GM21367 (cell line): ENCODE results near the gene GIT2.
"Not testable (repeated sequence)": the region's sequence is repeated elsewhere in the genome, so short reads cannot be mapped to it uniquely, and the experiment has no call there.

Source experiments
- ATAC-seq: cut with Tn5 transposase; IDR thresholded peaks from one replicate; pipeline ENCODE4 v1.9.1; 2021; ENCODE audit not compliant: unreplicated experiment

GIT2 gene

DNA sequence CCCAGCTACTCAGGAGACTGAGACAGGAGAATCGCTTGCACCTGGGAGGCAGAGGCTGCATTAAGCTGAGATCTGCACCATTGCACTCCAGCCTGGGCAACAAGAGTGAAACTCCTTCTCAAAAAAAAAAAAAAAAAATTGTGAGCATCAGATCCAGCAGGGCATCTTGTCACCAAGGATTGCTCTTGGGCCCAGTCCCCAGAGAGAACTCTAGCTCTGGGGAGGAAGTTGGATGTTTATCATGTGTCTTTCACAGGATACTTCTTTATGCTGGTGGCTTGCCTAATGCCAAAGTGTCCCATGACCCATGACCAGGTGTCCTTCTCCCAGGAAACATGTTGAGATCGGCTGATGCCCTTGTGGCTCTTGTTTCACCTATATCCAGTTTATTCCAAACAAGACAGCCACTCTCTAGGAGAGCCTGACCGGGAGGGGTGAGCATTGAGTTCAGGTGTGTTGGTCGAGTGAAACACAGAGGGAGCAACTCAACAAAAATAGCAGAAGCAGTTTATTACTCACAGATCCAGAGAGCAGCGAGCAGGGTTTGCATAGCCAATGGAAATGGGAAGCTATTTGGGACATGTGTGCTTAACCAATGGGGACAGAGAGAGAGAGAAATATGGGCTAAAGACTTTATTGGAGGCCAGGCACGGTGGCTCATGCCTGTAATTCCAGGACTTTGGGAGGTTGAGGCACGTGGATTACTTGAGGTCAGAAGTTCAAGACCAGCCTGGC lies 102.7 kb downstream of the GIT2 start:
- no peak for ATAC-seq

DNA sequence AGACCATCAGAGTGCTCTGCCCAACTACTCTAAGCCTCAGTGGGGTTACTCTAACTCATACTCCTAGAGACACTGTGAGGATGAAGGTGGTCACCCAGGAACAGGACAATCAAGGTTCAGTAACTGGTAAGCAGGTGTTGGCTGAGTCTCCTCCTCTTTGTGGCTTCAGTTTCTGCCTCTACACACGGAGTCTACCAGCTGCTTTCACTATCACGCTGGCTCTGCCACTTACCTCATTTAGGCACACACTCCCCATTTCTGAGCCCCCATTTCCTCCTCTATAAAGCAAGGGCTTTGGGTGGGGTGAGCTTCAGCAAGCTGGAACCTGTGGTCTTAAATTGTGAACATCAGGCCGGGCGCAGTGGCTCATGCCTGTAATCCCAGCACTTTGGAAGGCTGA lies 103.4 kb downstream of the GIT2 start:
- peak; percentile 55 for ATAC-seq

- ATAC-seq, result no peak
Observed at GRCh38 chr12:109892165-109892715, 103.9 kb downstream of the GIT2 start.

DNA sequence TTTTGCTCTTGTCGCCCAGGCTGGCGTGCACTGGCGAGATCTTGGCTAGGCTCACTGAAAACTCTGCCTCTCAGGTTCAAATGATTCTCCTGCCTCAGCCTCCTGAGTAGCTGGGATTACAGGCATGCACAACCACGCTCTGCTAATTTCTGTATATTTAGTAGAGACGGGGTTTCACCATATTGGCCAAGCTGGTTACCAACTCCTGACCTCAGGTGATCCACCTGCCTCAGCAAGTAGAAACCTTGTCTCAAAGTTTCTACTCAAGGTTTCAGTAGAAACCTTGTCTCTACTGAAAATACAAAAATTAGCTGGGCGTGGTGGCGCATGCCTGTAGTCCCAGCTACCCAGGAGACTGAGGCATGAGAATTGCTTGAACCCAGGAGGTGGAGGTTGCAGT lies 104.4 kb downstream of the GIT2 start:
- not testable (repeated sequence) for ATAC-seq

DNA sequence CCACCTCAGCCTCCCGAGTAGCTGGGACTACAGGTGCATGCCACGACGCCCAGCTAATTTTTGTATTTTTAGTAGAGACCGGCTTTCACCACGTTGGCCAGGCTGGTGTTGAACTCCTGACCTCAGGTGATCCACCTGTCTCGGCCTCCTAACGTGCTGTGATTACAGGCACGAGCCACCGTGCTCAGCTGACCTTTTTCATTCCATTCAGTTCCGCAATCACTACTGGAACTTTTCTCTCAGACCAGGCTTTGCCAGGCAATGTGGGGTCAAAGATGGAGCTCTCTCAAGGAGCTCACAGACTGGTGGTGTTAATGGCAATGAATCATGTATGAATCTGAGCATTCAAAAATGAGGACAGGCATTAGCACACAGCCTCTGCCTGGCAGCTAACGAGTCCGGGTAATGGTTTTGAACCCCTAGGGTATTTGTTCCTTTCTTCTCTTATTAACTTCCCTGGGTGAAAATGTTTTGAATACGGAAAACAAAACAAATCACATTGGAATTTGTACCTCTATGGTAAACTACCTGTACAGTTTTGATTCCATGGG lies 105.5 kb downstream of the GIT2 start:
- ATAC-seq, result no peak

DNA sequence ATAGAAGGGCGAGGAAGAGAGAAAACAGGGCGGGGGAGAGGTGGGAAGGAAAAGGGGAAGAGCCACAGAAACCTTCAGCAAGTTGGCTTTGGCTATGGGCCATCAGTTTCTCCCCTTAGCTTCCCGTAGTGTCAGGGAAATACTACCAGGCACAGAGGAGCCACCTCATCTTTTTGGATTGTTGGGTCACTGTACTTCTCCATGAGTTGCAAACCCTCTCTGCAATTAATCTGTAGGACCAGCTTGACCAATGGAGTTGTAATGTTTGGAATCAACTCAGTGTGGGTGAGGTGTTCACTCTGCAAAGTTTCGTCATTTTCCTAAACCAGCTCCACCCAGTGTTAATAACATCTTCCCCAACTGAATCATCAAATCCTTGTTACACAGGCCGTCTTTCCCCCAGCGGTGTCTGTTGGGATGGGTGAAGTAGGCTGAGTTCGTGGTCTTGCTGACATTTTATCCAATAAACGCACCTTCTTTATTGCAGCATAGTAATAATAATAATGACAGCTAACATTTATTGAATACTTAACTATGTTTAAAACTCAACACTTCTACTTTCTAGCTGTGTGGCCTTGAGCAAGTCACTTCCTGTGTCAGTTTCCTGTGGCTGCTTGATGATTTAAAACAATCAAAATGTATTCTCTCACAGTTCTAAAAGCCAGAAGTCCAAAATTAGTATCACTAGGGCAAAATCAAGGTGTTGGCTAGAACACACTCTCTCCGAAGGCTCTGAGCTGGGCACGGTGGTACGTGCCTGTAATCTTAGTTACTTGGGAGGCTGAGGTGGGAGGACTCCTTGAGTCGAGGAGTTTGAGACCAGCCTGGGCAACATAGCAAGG lies 107.8 kb downstream of the GIT2 start:
- ATAC-seq, result no peak

DNA sequence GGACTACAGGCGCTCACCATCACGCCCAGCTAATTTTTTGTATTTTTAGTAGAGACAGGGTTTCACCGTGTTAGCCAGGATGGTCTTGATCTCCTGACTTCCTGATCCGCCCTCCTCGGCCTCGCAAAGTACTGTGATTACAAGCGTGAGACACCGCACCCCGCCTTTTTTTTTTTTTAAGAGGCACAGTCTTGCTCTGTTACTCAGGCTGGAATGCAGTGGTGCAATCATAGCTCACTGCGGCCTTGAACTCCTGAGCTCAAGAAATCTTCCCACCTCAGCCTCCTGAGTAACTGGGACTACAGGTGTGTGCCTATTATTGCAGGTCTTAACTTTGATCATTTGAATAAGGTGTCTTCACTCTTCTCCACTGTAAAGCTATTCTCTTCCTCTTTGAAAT lies 110.6 kb downstream of the GIT2 start:
- no peak for ATAC-seq

GRCh38 chr12:109883461-109883860 lies 112.7 kb downstream of the GIT2 start:
- no peak for ATAC-seq

DNA sequence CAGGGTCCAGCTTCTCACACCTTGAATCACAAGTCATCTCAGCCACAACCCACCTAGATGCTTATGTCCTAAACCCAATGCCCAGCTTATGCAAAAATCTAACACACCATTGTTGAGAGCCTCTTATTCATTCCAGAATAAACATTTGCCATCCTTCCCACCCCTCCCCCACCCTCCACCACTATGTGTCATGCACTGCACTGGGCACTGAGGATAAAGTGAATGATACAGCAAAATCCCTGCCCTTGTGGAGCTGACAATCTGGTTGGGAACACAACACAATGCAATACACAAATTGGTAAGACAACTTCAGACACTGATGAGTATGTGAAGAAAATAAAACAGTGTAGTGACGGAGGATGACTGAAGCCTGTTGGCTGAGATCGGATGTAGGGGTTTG lies 114.4 kb downstream of the GIT2 start:
- ATAC-seq, result no peak

DNA sequence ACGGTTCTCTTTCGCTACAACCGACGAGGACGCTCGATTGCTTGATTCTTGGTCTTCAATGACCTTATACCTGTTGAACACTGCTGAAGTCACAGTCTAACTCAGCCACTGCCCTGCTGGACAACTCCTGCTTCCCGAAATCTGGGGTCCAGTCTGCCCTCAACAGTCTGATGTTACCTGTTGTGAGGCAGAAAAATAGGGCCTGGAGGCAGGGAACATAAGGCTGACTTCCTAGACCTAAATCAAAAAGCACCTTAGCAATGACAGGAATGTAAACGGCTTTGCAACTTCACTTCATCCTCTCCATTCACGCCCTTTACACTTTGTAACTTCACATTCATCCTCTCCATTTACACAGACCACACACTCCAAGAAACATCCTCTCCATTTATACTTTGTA lies 115.2 kb downstream of the GIT2 start:
- ATAC-seq, result no peak

DNA sequence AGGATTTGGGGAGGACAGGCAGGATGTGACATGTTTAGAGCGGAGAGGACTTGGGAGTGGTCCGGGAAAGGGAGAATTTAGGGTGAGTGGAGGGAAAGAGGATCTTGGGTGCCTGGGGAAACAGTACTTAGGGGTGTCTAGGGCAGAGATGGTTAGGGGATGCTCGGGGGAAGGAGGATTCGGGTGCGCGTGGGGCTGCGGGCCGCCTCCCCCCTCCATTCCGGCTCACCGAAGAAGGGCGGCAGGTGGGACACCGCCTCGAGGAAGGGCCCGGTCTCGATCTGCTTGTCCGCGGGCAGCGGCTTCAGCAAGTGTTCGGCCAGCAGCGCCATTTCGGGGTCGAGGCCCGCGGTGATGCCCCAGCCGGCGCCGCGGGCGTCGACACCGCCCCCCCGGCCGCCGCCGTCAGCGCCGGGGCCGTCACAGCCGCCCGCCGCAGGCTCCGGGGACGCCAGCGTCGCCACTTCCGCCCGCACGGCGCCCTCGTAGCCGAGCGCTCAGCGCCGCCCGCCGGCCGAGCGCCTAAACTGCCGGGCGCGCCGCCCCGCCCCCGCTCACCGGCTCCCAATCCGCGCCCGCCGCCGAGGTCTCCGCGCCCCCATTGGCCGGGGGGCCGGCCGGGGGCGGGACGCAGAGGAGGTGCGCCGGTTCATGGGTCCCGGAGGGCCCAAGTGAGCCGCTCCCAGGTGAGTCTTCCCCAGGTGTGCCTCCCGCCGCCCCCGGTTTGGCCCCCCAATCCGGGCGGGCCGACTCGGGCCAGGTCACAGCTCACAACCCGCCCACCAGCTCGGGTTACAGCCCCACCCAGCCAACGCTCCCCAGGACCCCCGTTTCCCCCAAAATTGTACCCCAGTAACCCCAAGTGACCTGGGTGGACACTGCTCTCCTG lies 115.9 kb downstream of the GIT2 start, which contains the start of gene GLTP:
TSS of gene GLTP (minus strand) at position 499 of the 889 bp plus-strand sequence. CDS start at position 332, 167 bp downstream.
- ATAC-seq, result peak; percentile 82
